PC-3 (cell line): Measurements from ENCODE around the gene CHMP2A. TPM values are rescaled to one million over a fixed set of nuclear protein-coding genes. Genes with fewer than 3 reads are reported as not detected.

Source experiments
- ATAC-seq: fragments of 200-7000 bp; cut with Tn5 transposase; 2 replicates; pipeline ENCODE4 v1.9.1; 2020; ENCODE audit warnings: mild to moderate bottlenecking, moderate library complexity
- BruUV-seq: library from RNA; stranded (reverse); fragments of 400-500 nt; replicated peaks from 2 replicates; lab custom pipeline; 2021; lab: Mats Ljungman, UMichigan
- CTCF ChIA-PET: fragments of 300-600 bp; sonication (Branson Sonifier 250); formaldehyde crosslinking; loops from one replicate; lab custom pipeline; 2022; ENCODE audit warnings: antibody characterized with exemption; lab: Charles Lee
- POLR2A ChIA-PET: fragments of 300-600 bp; sonication (Branson Sonifier 250); formaldehyde crosslinking; loops from one replicate; lab custom pipeline; 2022; ENCODE audit warnings: antibody characterized with exemption; ENCODE audit not compliant: unreplicated experiment; lab: Charles Lee
- DNase-seq: peaks from one replicate; pipeline ENCODE4 v3.0.0-alpha.2; 2015
- H2AFZ ChIP-seq: fragments of 300-600 bp; sonication (generic); 2 replicates; pipeline ENCODE4 v1.6.0; 2016; ENCODE audit warnings: antibody characterized with exemption, low read length
- H3F3A ChIP-seq: fragments of 300-600 bp; sonication (generic); one replicate; pipeline ENCODE4 v1.6.0; 2017; ENCODE audit warnings: antibody characterized with exemption, low read length, control low read depth, mild to moderate bottlenecking; ENCODE audit not compliant: unreplicated experiment
- H3K27ac ChIP-seq: fragments of 300-600 bp; sonication (generic); 2 replicates; pipeline ENCODE4 v1.5.1; 2016; ENCODE audit warnings: mild to moderate bottlenecking, low read length
- H3K27me3 ChIP-seq: fragments of 300-600 bp; sonication (generic); 2 replicates; pipeline ENCODE4 v1.6.1; 2016; ENCODE audit warnings: low read length, mixed read lengths
- H3K36me3 ChIP-seq: fragments of 300-600 bp; sonication (generic); 2 replicates; pipeline ENCODE4 v1.6.1; 2016; ENCODE audit warnings: low read depth, mixed run types, low read length, mixed read lengths
- H3K4me1 ChIP-seq: fragments of 300-600 bp; sonication (generic); 2 replicates; pipeline ENCODE4 v1.5.1; 2016; ENCODE audit warnings: low read length; ENCODE audit not compliant: insufficient read depth
- H3K4me2 ChIP-seq: fragments of 300-600 bp; sonication (generic); 2 replicates; pipeline ENCODE4 v1.6.0; 2016; ENCODE audit warnings: low read length
- H3K4me3 ChIP-seq: fragments of 300-600 bp; sonication (generic); 2 replicates; pipeline ENCODE4 v1.5.1; 2016; ENCODE audit warnings: mild to moderate bottlenecking, low read length, mixed read lengths
- H3K79me2 ChIP-seq: fragments of 300-600 bp; sonication (generic); 2 replicates; pipeline ENCODE4 v1.6.1; 2017; ENCODE audit warnings: low read length, mixed read lengths
- H3K9ac ChIP-seq: fragments of 300-600 bp; sonication (generic); 2 replicates; pipeline ENCODE4 v1.6.0; 2016; ENCODE audit warnings: mild to moderate bottlenecking, low read length
- H3K9me2 ChIP-seq: fragments of 300-600 bp; sonication (generic); replicated peaks from 2 replicates; pipeline ENCODE4 v1.6.1; 2016; ENCODE audit warnings: mixed run types, low read length, mixed read lengths
- H3K9me3 ChIP-seq: fragments of 300-600 bp; sonication (generic); 2 replicates; pipeline ENCODE4 v1.6.1; 2016; ENCODE audit warnings: low read length, mixed read lengths
- H4K20me1 ChIP-seq: fragments of 300-600 bp; sonication (generic); 2 replicates; pipeline ENCODE4 v1.6.1; 2016; ENCODE audit warnings: low read length, mixed read lengths
- CTCF ChIP-seq: fragments of 300-600 bp; sonication (generic); conservative IDR thresholded peaks from 2 replicates; pipeline ENCODE4 v1.5.1; 2017; ENCODE audit warnings: antibody characterized with exemption, low read depth, mild to moderate bottlenecking, low read length
- EZH2 ChIP-seq: fragments of 300-600 bp; sonication (generic); IDR thresholded peaks from one replicate; pipeline ENCODE4 v1.6.1; 2017; ENCODE audit warnings: antibody characterized with exemption, mild to moderate bottlenecking, low read length; ENCODE audit not compliant: unreplicated experiment
- EZH2phosphoT487 ChIP-seq: fragments of 300-600 bp; sonication (generic); IDR thresholded peaks from 2 replicates; pipeline ENCODE4 v1.6.1; 2018; ENCODE audit warnings: mild to moderate bottlenecking, antibody characterized with exemption, low read length, borderline replicate concordance
- intact Hi-C: fragments of 100-400 bp; cut with micrococcal nuclease; formaldehyde crosslinking; loops from 2 replicates; pipeline ENCODE4 v1.9.0; 2023
- total RNA-seq: library from RNA; depleted of rRNA; stranded (reverse); fragments of >200 nt; gene quantifications from 2 replicates; pipeline ENCODE4 v1.2.3, GENCODE V29; 2014

The CHMP2A gene
- total RNA-seq, 1 experiment from 2014 or later = 220 TPM

GRCh38 chr19:58535857-58536256, 19.0 kb downstream of the CHMP2A start:
- H3K9ac ChIP-seq = no peak overlapping the region
- H3K4me1 ChIP-seq = no peaks in the 10 kb centered on the region
- ChIA-PET POLR2A (no interaction called here), CTCF (no interaction called here)
- TF ChIP-seq EZH2 (no peak), CTCF (no peak), EZH2phosphoT487 (no peak)
- DNase-seq = no peak
- H3K4me2 ChIP-seq = no peak overlapping the region
- H4K20me1 ChIP-seq = no peaks in the 10 kb centered on the region
- intact Hi-C loops = no loop called here
- ATAC-seq = no peak
- no TSS peak for BruUV-seq
- no peaks in the 10 kb centered on the region for H3F3A ChIP-seq
- no peak overlapping the region for H2AFZ ChIP-seq
- H3K27ac ChIP-seq = no peak overlapping the region
- no peaks in the 10 kb centered on the region for H3K79me2 ChIP-seq
- no peaks in the 10 kb centered on the region for H3K36me3 ChIP-seq
- H3K9me2 ChIP-seq = no peaks in the 10 kb centered on the region
- no peaks in the 10 kb centered on the region for H3K9me3 ChIP-seq
- H3K4me3 ChIP-seq = no peak overlapping the region
- peaks cover 18% of the 10 kb centered on the region for H3K27me3 ChIP-seq

GRCh38 chr19:58531034-58531840, 23.7 kb downstream of the CHMP2A start:
- Histone ChIP-seq H3K79me2 (no peaks in the 10 kb centered on the region), H3K4me2 (no peak overlapping the region), H3K27ac (no peak overlapping the region), H3K9me2 (no peaks in the 10 kb centered on the region), H3K9me3 (no peaks in the 10 kb centered on the region), H3K4me3 (no peak overlapping the region), H3K36me3 (no peaks in the 10 kb centered on the region), H3K4me1 (no peaks in the 10 kb centered on the region), H3K27me3 (peaks cover 36% of the 10 kb centered on the region), H3F3A (no peaks in the 10 kb centered on the region), H4K20me1 (no peaks in the 10 kb centered on the region), H2AFZ (no peak overlapping the region), H3K9ac (no peak overlapping the region)
- CTCF ChIA-PET = no interaction called here
- POLR2A ChIA-PET = no interaction called here
- DNase-seq (no peak), ATAC-seq (no peak)
- TF ChIP-seq EZH2 (no peak), CTCF (no peak), EZH2phosphoT487 (no peak)
- intact Hi-C loops = no loop called here
- no TSS peak for BruUV-seq

- H3K9me2 ChIP-seq = no peaks in the 10 kb centered on the region
- H3K4me3 ChIP-seq = no peak overlapping the region
- no peaks in the 10 kb centered on the region for H3K79me2 ChIP-seq
- H3K4me1 ChIP-seq = no peaks in the 10 kb centered on the region
- no TSS peak for BruUV-seq
- ChIA-PET CTCF (interaction anchor here (0.6 kb wide), 1 partner anchor 51 kb away, joined by 7 read pairs; no protein-coding TSS in a partner anchor), POLR2A (no interaction called here)
- H3K27ac ChIP-seq = no peak overlapping the region
- DNase-seq (no peak), ATAC-seq (no peak)
- H2AFZ ChIP-seq = no peak overlapping the region
- H3K4me2 ChIP-seq = no peak overlapping the region
- intact Hi-C loops = no loop called here
- no peaks in the 10 kb centered on the region for H3K36me3 ChIP-seq
- H4K20me1 ChIP-seq = no peaks in the 10 kb centered on the region
- TF ChIP-seq EZH2 = no peak
- TF ChIP-seq CTCF = no peak
- no peak for TF ChIP-seq EZH2phosphoT487
- H3F3A ChIP-seq = no peaks in the 10 kb centered on the region
- H3K9ac ChIP-seq = no peak overlapping the region
- peaks cover 36% of the 10 kb centered on the region for H3K27me3 ChIP-seq
- no peaks in the 10 kb centered on the region for H3K9me3 ChIP-seq
These were observed 25.5 kb downstream of the CHMP2A start for GRCh38 chr19:58529405-58529804.
